Activated gamma-delta T cell treated with anti-CD3 and anti-CD28 coated beads, Interleukin-2, amount 50 U/mL, for 16 hours (primary cell): Measurements from ENCODE around the gene TMUB1.

Experiments used
- DNase-seq: peaks from one replicate; pipeline ENCODE4 v3.0.0-alpha.2; 2020; ENCODE audit warnings: low read depth

Gene TMUB1, protein sequence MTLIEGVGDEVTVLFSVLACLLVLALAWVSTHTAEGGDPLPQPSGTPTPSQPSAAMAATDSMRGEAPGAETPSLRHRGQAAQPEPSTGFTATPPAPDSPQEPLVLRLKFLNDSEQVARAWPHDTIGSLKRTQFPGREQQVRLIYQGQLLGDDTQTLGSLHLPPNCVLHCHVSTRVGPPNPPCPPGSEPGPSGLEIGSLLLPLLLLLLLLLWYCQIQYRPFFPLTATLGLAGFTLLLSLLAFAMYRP

DNA sequence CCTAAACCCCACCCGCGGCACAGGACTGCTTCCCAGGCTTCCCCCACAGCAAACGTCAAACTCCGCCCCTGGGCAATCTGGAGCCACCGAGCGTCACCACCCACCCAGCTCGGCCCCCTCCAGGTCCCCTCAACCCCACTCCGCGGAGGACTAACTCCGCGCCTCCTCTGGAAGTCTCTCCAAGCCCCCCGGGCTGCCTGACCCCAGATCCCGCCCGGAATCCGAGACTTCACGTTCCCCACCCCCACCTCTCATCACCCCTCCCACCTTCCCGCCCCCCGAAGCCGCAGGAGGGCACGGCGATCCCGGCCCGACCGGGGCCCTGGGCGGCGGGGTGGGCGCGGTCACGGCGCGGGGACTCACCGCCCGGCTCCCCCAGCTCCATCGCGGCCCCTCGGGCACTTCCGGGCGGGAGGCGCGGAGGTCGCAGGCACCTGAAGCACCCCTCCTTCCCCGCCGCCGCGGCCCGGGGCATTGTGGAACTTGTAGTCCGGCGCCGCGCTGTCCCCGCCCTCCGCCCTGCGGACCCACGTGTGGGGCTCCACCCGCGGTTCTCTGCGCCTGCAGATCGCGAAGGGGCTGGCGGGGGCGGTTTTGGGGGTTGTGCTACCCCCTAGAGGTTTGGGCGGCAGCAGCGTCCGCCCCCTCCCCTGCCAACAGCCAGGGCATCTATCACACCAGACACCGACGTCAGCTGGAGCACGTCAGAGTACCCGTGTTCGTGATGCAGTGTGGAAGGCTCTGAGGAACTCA is at the start of gene TMUB1:
Gene TMUB1 (minus strand): TSS at position 423 of the 753 bp plus-strand sequence. CDS start 930 bp downstream, outside the sequence.
- peak; percentile 73 for DNase-seq

DNA sequence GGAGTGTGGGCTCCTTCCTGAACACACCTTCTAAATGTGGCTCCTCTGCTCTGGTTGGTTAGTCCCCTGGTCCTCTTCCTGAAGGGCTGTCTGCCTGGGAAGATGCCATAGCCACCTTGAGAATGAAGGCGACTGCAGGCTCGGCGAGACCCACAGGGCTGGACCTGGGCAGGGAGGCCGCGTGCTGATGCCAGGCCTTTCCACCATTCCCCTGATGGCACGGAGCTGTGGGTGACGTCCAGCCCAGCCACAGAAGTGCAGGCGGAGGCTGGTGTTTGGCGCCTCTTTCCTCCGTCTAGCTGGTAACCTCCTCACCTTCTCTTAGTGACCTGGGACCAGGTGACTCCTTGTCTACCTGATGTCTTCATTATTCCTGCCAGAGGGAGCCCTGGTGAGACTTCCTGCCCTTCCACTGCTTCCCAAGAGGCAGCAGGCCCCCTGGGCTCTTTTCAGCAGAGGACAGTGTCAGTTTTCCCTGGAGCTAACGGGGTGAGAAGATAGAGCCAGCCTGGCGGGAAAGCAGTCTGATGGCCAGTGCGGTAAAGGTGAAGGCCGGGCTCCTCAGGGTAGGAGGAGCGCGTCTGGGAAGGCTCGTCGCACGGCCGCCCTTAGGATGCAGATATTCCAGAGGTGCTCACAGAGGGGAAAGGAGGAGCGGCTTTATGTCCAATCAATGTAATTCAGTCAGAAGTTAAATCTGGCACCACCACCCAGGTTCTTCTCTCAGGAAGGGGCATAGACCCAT is 49.3 kb upstream of the TMUB1 start:
- DNase-seq: no peak

DNA sequence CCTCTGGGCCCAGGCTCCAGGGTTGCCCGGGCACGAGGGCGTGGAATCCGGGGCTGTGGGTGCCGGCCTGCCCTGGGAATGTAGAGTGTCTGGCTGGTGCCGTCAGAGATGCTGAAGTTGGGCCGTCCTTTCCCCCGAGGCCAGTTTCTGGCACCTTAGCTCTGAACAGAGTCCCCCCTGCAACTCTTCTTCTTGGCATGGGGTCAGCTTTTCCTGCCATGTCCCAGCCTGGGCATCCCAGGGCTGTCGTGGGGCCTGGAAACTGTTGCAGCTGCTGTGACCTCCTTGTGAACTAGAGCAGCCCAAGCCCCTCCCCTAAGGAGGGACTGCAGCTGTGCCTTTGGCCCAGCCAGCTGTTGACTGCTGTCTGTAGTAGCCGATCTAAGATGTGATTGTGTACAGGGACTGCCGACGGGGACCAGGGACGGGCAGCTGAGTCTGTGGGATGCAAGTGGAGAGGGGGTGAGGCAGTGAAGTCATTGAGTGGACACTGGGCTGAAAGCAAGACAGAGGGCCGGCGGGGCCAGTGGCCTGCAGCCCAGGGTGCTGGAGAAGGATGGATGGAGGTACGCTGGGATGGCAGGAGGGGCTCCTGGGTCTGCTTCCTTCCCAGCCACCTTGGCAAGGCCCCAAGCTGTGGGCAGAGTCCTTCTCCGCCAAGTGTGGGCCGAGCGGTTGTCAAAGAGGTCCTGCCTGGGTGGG is 48.5 kb upstream of the TMUB1 start:
- no peak for DNase-seq

DNA sequence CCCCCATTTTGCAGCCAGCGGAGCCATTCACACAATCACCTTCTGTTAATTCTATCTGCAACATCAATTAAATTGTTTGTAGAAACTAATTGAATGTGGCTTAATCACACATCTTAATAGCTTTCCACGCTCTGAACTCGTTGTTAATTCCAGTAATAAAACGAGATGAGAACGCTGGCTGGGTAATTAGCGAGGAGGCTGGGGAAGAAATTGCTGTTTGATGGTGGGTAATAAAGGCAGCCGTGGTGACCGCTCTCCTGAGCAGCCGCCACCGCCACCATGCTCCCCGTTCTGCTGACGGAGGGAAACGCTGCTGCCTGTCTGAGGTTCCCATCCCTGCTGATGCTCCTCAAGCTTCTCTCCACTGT is 47.9 kb upstream of the TMUB1 start:
- no peak for DNase-seq

DNA sequence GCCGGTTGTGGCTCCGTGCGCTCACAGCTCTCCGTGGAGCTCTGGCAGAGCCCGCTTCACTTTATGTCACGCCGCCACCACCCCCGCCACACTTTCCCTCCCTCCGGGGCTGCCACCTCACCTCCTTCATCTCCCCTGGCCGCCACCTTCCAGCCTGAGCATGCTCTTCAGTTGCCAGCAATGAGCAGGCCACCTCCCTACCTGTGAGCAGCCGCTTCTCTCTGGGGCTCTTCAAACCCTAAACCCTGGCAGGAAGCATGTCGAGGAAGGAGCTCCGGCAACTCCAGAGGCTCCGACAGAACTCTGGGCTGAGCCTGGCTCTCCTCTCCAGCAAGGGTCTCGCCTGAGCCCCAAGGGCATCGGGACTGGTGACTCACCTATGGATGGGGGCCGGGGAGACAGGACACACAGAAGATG is 47.5 kb upstream of the TMUB1 start:
- no peak for DNase-seq

DNA sequence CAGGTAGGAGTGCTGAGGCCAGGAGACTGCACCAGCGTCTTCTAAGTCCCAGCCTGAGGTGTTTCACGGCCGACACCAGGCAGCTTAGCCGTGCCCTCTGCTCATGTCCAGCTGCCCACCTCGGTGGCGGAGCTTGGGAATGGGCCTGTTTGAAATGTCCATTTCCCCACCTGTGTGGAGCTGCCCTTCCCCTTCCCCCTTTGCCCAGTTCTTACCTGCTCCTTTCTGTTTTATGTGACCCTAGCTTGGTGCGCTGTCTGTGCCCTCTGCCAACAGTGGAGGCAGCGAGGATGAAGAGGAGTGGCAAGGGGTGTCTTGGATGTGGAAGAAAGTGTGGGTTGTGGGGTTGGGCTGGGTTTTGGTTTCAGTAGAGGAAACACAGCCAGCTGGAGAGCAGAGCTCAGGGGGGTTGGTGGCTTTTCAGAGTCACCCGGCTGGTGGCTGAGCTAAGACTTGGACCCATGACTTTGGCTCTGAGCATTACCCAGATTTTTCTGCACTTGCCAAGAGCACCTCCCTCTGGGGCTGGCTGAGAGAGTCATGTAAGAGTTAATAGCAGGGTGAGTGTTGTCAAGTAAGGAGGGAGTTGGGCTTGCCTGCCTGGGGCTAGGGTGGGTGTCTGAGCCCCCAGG is 46.8 kb upstream of the TMUB1 start:
- no peak for DNase-seq

DNA sequence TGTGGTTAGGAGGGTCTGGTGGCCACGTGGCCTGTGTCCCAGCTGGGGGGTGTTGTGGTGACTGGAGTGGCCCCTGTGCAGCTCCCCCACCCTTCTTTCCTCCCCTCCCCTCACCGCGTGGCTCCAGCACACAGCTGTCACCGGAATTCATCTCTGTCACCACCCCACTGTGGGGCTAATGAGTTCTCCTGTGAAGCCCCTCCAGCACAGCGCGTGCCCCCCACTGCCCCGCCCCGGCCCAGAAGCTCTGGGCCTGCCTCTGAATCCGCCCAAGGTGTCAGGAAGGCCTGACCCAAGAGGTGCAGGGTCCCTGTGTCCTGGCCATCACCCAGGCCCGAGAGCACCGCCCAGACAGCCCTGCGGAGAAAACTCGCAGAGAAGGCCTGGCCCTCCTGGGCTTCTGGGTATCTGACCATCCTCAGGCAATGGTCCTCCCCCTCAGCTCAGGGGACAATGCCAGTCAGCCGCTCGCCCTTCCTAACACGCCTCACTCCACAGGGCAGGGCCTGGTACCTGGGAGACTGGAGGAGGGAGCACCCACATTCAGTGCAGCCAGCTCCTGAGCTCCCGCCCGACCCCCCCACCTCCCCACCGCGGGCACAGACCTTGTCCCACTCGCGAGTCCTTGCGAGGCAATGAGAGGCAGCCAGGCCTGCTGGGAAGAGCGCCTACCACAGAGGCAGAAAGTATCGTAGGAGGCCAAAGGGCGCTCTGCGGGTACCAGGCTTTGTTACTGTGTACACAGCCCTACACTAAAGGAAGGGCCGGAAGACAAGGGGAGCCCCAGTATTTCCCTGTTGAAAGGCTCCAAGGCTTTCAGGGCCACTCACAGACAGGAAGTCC is 46.0 kb upstream of the TMUB1 start:
- no peak for DNase-seq

DNA sequence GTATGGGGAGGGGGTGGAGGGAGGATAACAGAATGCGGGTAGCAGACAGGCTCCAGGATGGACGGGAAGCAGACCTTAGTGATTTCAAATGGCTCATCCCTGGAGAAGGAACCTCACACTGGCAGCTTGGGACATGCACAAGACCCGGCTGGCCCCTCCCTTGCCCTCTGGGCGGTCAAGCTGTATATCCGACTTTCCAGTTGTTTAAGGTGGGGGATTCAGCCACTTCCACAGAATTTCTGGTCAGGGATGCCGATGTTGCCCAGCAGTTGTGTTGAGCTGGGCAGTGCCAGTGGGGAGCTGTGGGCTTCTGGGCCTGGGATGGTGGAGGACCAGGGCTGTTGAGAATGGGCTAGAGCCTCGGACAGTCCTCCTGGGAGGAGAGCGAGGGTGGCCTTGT is 45.4 kb upstream of the TMUB1 start:
- no peak for DNase-seq

DNA sequence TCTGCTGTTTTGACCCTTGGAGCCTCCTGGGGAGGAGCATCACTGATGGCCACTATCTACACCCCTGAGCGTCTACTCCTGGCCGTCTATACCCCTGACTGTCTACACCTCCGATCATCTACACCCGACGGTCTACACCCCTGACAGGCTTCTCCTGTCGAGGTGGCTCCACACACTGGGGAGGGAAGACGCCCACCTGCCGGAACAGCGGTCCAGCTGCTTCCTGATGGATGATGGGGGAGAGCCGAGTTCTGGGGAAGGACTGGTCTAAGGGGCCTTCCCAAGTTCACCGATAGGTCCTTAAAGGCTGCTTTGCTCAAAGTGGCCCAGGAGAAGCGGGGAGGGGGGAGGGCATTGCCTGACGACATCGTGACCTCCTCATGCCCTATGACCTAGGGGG is 44.9 kb upstream of the TMUB1 start:
- no peak for DNase-seq

DNA sequence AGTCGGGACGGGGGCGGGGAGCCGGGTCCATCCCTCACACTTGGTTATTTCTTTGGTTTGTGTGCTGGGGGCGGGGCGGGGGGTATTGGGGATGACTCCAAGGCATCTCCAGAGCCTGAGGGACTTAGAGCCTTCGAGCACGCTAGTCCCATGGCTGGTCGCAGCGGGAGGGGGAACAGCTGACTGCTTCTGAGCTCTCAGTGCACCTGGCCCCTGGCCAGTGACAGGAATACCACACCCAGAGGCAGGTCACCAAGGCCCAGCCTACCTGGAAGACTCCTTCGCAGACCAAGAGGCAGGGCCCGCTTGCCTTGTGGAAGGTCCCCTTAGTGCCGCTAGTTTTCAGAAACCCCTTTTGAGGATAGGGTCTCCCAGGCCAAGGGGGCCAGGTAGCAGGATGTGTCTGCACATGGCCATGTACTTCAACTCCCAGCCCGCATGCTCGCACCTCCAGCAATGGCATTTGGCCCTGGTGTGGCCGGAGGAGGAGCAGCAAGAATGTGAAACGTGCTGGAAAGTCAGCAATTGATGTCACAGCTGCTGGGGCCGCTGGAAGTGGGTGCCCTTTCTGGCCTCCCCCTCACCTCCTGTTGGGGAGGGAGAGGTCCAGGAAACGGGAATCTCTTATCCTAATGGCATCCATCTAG is 43.3 kb upstream of the TMUB1 start:
- no peak for DNase-seq

DNA sequence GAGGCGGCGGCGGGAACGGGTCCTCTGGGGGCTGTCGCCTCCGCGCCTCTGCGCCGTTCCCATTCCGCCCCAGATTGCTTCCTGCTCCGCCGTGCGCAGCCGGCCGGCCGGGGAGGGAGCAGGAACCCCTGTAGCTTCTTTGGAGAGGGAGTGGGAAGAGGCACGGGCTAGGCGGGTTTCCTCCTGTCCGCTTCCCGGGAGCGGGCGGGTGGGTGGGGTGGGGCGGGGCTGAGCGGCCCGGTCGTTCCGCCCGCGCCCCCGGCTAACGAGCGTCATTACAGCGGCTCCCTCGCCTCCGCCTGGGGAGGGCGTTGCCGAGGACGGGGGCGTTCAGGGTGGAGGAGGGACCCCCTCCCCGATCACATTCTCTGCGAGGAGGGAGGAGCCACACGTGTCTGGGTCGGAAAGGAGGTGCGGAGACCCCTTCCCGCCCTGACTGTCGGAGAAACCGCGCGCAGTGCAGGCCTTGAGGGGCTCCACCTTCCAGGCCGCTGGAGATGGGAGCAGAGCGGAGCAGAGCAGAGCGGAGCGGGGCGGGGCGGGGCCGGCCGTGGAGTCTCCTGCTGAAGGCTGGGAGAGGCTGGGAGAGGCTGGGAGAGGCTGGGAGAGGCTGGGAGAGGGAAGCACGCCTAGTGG is 42.7 kb upstream of the TMUB1 start:
- DNase-seq: no peak

DNA sequence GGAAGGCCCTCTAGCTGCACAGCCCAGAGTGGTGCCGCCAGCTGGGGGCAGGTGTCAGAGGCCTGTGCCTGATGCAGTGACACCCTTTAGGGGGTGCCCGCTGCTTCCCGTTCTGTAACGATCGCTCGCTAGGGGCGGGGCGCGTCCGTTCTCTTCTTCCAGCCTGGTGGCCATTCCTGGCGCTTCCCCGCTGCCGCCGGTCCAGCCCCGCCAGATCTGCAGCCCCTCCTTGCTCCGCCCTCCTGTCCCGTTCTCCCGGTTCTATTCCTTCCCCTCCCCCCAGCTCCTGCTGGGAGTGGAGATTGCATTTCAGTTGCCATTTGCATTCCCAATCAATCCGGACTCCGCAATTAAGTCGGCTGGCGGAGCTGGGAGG is 42.2 kb upstream of the TMUB1 start:
- DNase-seq: no peak

DNA sequence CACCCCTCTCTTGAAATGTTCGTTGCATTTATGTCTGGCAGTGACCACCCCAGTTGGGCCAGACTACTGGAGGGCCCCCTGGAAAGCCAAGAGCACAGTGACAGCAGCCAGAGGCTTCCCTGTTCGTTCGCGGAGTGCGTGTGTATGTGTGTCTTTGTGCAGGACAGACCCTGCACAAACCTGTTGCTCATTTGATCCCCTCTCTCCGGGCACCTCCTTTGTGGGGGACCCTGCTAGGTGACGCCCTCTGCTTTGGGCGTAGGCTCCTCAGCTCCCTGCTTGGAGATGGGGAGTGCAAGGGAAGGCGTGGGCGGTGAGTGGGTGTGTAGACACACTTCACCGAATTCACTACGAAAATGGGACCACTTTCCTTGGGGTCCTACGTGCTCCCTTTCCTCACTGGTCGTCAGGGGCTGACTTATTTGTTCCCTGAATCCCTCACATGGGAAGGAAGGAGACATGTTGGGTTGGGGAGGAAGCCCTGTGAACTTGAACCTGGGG is 41.7 kb upstream of the TMUB1 start:
- no peak for DNase-seq

DNA sequence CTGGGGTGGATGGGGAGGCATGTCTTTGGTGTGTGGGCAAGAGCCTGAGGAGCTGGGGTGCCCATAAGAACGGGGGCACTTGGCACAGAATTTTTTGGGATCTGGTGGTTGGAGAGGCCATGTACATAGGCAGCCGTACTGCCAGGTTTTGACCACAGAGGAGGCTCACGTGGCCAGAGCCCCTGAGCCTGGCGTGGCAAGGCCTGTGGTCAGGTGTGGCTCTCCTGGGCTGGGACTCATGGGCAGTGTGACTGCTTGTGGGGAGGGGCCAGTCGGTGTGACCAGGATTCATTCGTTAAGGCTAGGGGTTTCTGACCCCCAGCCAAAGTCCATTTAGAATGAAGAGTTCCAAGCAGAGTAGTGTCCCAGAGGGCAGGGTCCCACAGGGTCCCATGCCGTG is 41.2 kb upstream of the TMUB1 start:
- no peak for DNase-seq

DNA sequence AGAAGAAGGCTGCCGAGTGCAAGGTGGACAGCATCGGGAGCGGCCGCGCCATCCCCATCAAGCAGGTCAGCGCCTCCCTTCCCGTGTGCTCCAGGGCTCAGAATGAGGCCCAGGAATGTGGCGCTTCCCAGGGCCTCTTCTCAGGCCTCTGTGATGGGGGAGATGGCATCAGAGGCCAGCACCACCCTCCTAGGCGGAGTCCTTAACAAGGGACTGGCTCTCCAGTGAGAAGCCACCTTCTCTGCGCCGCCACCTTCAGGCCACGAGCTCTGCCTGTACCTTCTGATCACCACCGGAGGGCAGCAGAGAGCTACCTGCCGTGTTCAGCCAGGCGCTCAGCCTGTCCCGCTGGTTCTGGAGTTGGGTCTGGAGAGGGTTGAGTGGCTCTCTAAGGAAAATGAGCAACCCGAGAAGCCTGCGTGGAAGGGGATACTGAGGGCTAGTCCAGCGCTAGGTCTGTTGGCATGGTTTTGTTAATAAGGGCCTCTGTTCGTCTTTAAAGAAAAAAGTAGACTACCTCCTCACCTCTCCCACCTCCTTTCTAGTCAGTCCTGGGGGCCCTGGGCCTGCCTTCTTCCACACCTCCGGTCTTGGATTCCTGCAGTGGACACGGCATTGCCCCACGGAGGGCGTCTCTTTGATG is 40.6 kb upstream of the TMUB1 start:
- peak; percentile 70 for DNase-seq

DNA sequence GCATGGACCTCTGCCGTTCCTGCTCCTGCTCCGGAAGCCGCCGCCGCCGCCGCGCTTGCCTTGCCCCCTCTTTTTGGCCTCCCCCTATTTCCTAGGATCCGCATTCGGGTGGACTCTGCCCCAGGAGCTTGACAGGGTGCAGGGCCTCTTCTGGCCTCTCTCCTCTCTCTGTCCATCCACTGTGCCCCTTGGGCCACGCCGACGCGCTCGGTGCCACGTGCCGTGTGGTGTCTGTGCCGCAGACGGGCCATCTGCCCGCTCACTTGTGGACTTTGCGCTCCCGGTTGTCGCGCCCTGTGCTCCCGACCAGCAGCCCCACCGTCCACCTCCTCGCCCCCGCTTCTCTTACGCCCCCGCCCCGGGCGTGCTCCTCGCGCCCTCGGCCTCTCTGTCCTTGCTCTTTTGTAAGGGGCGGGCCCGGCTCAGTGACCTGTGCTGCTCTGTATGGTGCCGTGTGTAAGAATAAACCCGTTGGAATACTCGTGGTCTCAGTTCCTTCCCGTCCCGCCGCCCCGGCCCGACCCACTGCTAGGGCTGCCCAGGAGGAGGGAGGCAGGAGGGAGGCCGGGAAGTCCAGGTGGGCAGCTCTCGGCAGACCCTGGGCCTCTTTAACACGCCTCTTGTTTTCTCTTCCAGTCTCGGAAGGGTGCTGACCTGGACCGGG is 40.0 kb upstream of the TMUB1 start:
- DNase-seq: no peak

DNA sequence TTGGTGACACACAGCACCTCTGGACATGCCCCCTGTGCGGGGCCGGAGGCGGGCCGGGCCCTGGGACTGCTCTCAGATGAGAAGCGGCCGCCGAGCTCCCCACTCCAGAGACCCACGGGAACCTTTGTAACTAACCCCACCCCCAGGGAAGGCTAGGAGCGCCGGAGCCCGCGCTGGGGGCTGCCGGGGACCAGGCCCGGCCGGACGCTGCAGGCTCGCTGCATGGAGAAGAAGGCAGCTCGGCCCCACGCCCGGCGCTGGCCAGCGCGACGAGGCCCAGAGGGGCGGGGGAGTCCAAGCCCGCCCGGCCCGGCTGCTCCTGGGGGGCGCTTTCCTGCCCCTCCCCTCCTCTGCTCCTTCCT is 39.5 kb upstream of the TMUB1 start:
- DNase-seq: no peak

DNA sequence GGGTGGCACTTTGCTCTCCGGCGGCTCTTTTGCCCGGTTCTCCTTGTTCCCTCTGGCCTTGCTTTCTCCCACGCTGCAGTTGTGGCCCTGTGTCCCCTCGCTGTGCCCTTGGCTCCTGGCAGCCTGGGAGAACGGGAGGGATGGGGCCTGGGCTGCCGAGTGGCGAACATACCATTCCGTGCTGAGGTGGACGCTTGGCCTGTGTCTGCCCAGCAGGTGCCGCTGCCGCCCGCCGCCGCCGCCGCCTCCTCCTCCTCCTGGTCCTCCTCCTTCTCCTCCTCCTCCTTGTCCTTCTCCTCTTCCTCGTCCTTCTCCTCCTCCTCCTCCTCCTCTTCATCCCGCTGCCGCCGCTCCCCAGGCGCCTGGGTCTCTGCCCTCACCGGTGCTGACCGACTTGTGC is 39.0 kb upstream of the TMUB1 start:
- DNase-seq: no peak
